SK-N-SH (cell line): ENCODE data around the gene PPL. TPM values are rescaled to one million over a fixed set of nuclear protein-coding genes. Genes with fewer than 3 reads are reported as not detected.

ENCODE experiments used
- CTCF ChIA-PET: fragments of 300-600, 350-600 bp; formaldehyde crosslinking; extraction: SDS; loops from one replicate; lab custom pipeline; 2021; lab: Yijun Ruan, JAX
- POLR2A ChIA-PET: fragments of 350-600 bp; sonication (Branson Sonifier 250); formaldehyde crosslinking; extraction: SDS; loops from one replicate; lab custom pipeline; 2020; ENCODE audit warnings: antibody characterized with exemption, inconsistent platforms; lab: Yijun Ruan, JAX
- DNase-seq: peaks from one replicate; pipeline ENCODE4 v3.0.0; 2012
- H2AFZ ChIP-seq: fragments of 200-600 bp; sonication (generic); 2 replicates; pipeline ENCODE4 v1.8.1; 2016; ENCODE audit warnings: antibody characterized with exemption, mild to moderate bottlenecking, low read depth
- H3F3A ChIP-seq: fragments of 200-600 bp; sonication (generic); replicated peaks from 2 replicates; pipeline ENCODE3; 2016; ENCODE audit warnings: antibody characterized with exemption, mild to moderate bottlenecking; ENCODE audit not compliant: insufficient read depth
- H3K27ac ChIP-seq, 2 experiments: fragments of 200-500 bp in 1 of 2; fragments of 200-600 bp in 1 of 2; sonication (Bioruptor generic) in 1 of 2; sonication (generic), shearing (Covaris generic) in 1 of 2; 2 replicates each; pipeline versions ENCODE4 v1.5.1 to v1.6.1; 2014 to 2016; ENCODE audit warnings: low read depth in 2 of 2, inconsistent platforms in 1 of 2, low read length in 1 of 2, mild to moderate bottlenecking in 1 of 2, mixed read lengths in 1 of 2
- H3K27me3 ChIP-seq: fragments of 200-600 bp; sonication (generic), shearing (Covaris generic); 2 replicates; pipeline ENCODE4 v1.6.1; 2016; ENCODE audit warnings: mixed run types; ENCODE audit not compliant: insufficient read depth
- H3K36me3 ChIP-seq, 2 experiments: fragments of 200-500 bp in 1 of 2; fragments of 200-600 bp in 1 of 2; sonication (Bioruptor generic) in 1 of 2; sonication (generic) in 1 of 2; replicated peaks in 1 of 2; 2 replicates each; pipeline versions ENCODE3 to v1.5.1; 2014 to 2016; ENCODE audit warnings: low read length in 1 of 2, mild to moderate bottlenecking in 1 of 2; ENCODE audit not compliant: insufficient read depth in 2 of 2, control insufficient read depth in 1 of 2
- H3K4me1 ChIP-seq, 2 experiments: fragments of 200-500 bp in 1 of 2; fragments of 200-600 bp in 1 of 2; sonication (Bioruptor generic) in 1 of 2; sonication (generic), shearing (Covaris generic) in 1 of 2; 2 replicates each; pipeline versions ENCODE4 v1.5.1 to v1.6.1; 2014 to 2016; ENCODE audit warnings: low read depth in 1 of 2, low read length in 1 of 2, mixed run types in 1 of 2; ENCODE audit not compliant: insufficient read depth in 2 of 2, control insufficient read depth in 1 of 2
- H3K4me2 ChIP-seq: fragments of 200-600 bp; sonication (generic), shearing (Covaris generic); 2 replicates; pipeline ENCODE4 v1.6.1; 2017; ENCODE audit warnings: mixed run types
- H3K4me3 ChIP-seq, 2 experiments: fragments of 200-500 bp in 1 of 2; fragments of 200-600 bp in 1 of 2; sonication (Bioruptor generic) in 1 of 2; sonication (generic), shearing (Covaris generic) in 1 of 2; 2 replicates each; pipeline versions ENCODE4 v1.5.1 to v1.8.1; 2014 to 2016; ENCODE audit warnings: low read depth in 2 of 2, inconsistent platforms in 1 of 2, low read length in 1 of 2, mild to moderate bottlenecking in 1 of 2, mixed read lengths in 1 of 2, moderate library complexity in 1 of 2
- H3K79me2 ChIP-seq: fragments of 200-600 bp; sonication (generic); 2 replicates; pipeline ENCODE4 v1.8.1; 2017; ENCODE audit warnings: mild to moderate bottlenecking; ENCODE audit not compliant: insufficient read depth
- H3K9ac ChIP-seq: fragments of 200-600 bp; sonication (generic); 2 replicates; pipeline ENCODE4 v1.6.1; 2017; ENCODE audit warnings: mixed run types
- H3K9me2 ChIP-seq: fragments of 200-600 bp; sonication (generic); 2 replicates; pipeline ENCODE4 v1.6.1; 2017; ENCODE audit warnings: mixed run types
- H3K9me3 ChIP-seq: fragments of 200-600 bp; sonication (generic); 2 replicates; pipeline ENCODE4 v1.6.1; 2017; ENCODE audit warnings: mixed run types, mild to moderate bottlenecking, moderate library complexity
- H4K20me1 ChIP-seq: fragments of 200-600 bp; sonication (generic); 2 replicates; pipeline ENCODE4 v1.6.1; 2017; ENCODE audit warnings: mild to moderate bottlenecking, mixed run types; ENCODE audit not compliant: insufficient read depth
- CTCF ChIP-seq: fragments of 200-600 bp; sonication (generic); IDR thresholded peaks from 2 replicates; pipeline ENCODE4 v1.6.1; 2017; ENCODE audit warnings: antibody characterized with exemption, mild to moderate bottlenecking, moderate library complexity
- ELF1 ChIP-seq: IDR thresholded peaks from 2 replicates; pipeline ENCODE4 v1.4.0; 2012
- GABPA ChIP-seq: IDR thresholded peaks from 2 replicates; pipeline ENCODE4 v1.4.0; 2012; ENCODE audit warnings: low read depth, mild to moderate bottlenecking
- GATA2 ChIP-seq: sonication (generic); formaldehyde crosslinking; IDR thresholded peaks from 2 replicates; pipeline ENCODE4 v1.5.0; 2020; ENCODE audit warnings: mild to moderate bottlenecking, missing genetic modification reagents
- MAX ChIP-seq: IDR thresholded peaks from 2 replicates; pipeline ENCODE4 v1.4.0; 2012; ENCODE audit warnings: low read depth
- PBX3 ChIP-seq: IDR thresholded peaks from 2 replicates; pipeline ENCODE4; 2012
- REST ChIP-seq: IDR thresholded peaks from 2 replicates; pipeline ENCODE4 v1.6.1; 2012; ENCODE audit warnings: mild to moderate bottlenecking, low read depth, low read length, moderate library complexity
- TCF12 ChIP-seq: IDR thresholded peaks from 2 replicates; pipeline ENCODE4 v1.4.0; 2012
- TEAD4 ChIP-seq: IDR thresholded peaks from 2 replicates; pipeline ENCODE4 v1.4.0; 2012; ENCODE audit warnings: mild to moderate bottlenecking, borderline replicate concordance; ENCODE audit not compliant: insufficient read depth
- YY1 ChIP-seq: IDR thresholded peaks from 2 replicates; pipeline ENCODE4 v1.4.0; 2012; ENCODE audit warnings: low read depth, mild to moderate bottlenecking
- ZBTB33 ChIP-seq: IDR thresholded peaks from 2 replicates; pipeline ENCODE4 v1.4.0; 2012; ENCODE audit warnings: low read depth, borderline replicate concordance
- WGBS: methylation state at CpG from one replicate; pipeline ENCODE4 v1.1.6; 2017; ENCODE audit warnings: low lambda C conversion rate; 5-methylcytosine and 5-hydroxymethylcytosine counted together
- polyA plus RNA-seq, 3 experiments: library from polyadenylated mRNA; depleted of rRNA; stranded (reverse); fragments of >200 nt; gene quantifications; 2 replicates each; pipeline ENCODE4 v1.2.3, GENCODE V29; 2012

The PPL gene
- polyA plus RNA-seq, 1 of the 3 experiments (the other 2 are of a cell fraction) = 24.6 TPM

- no peak overlapping the region for H2AFZ ChIP-seq
- 69% methylated on average over 9 of the region's 11 CpGs for WGBS
- no peak overlapping the region for H3K9ac ChIP-seq
- H3K9me2 ChIP-seq = no peaks in the 10 kb centered on the region
- ChIA-PET CTCF (interaction anchor here (0.6 kb wide), 1 partner anchor 10 kb away, joined by 3 read pairs; no protein-coding TSS in a partner anchor), POLR2A (no interaction called here)
- H3K9me3 ChIP-seq = no peaks in the 10 kb centered on the region
- H3K36me3 ChIP-seq = no peaks in the 10 kb centered on the region
- H3F3A ChIP-seq = no peaks in the 10 kb centered on the region
- DNase-seq = no peak
- H3K4me1 ChIP-seq = 0 out of 4 replicates have a peak, but pooled peaks cover 0 to 8% of the 10 kb centered on the region in 2 experiments
- no peaks in the 10 kb centered on the region for H4K20me1 ChIP-seq
- no peak overlapping the region for H3K4me3 ChIP-seq
- H3K4me2 ChIP-seq = no peak overlapping the region
- H3K27me3 ChIP-seq = no peaks in the 10 kb centered on the region
- H3K79me2 ChIP-seq = no peaks in the 10 kb centered on the region
- no peak for TF ChIP-seq CTCF
- TF ChIP-seq TCF12 = peak; percentile 12; the same call in 1 of the 2 replicates
- TF ChIP-seq ZBTB33 = peak; percentile 29; the same call in 1 of the 2 replicates
- TF ChIP-seq MAX = 0 out of 2 replicates have a peak, but pooled peaks have one; percentile 27
- TF ChIP-seq PBX3 = 0 out of 2 replicates have a peak, but pooled peaks have one; percentile 11
- TF ChIP-seq TEAD4 = no peak
- TF ChIP-seq, all 33 proteins: peak for 4
- H3K27ac ChIP-seq = no peak overlapping the region
These were observed 21.7 kb downstream of the PPL start for GRCh38 chr16:4915226-4915761.

- 83% methylated on average over 6 of the region's 7 CpGs for WGBS
These were observed 22.3 kb downstream of the PPL start for GRCh38 chr16:4914528-4915225.

More at GRCh38 chr16:4914528-4915225, 22.3 kb downstream of the PPL start:
- TF ChIP-seq ELF1 = no peak
- TF ChIP-seq YY1 = no peak
- TF ChIP-seq TEAD4 = no peak
- TF ChIP-seq GABPA = no peak
- TF ChIP-seq REST = no peak
- TF ChIP-seq GATA2 (CRISPR knock-in tag) = no peak
- ChIA-PET CTCF (no interaction called here), POLR2A (no interaction called here)
- H3K27me3 ChIP-seq = no peaks in the 10 kb centered on the region
- 0 out of 4 replicates have a peak, but pooled peaks cover 0 to 8% of the 10 kb centered on the region in 2 experiments for H3K4me1 ChIP-seq
- H3F3A ChIP-seq = no peaks in the 10 kb centered on the region
- H3K9me3 ChIP-seq = no peaks in the 10 kb centered on the region
- no peaks in the 10 kb centered on the region for H4K20me1 ChIP-seq
- H3K27ac ChIP-seq = no peak overlapping the region
- DNase-seq = no peak
- H3K36me3 ChIP-seq = no peaks in the 10 kb centered on the region
- no peak overlapping the region for H3K4me2 ChIP-seq
- H3K9me2 ChIP-seq = no peaks in the 10 kb centered on the region
- no peaks in the 10 kb centered on the region for H3K79me2 ChIP-seq
- H3K9ac ChIP-seq = no peak overlapping the region
- no peak overlapping the region for H3K4me3 ChIP-seq
- no peak overlapping the region for H2AFZ ChIP-seq
